Stimulated activated CD8-positive, alpha-beta memory T cell treated with anti-CD3 and anti-CD28 coated beads, Interleukin-12 subunit alpha, Interleukin-12 subunit beta, amount 100 ng/mL, for 1 hour (primary cell): ENCODE measurements around the gene APOD.

Source experiments
- DNase-seq: peaks from one replicate; pipeline ENCODE4 v3.0.0-alpha.2; 2020; ENCODE audit warnings: low read depth

APOD gene

DNA sequence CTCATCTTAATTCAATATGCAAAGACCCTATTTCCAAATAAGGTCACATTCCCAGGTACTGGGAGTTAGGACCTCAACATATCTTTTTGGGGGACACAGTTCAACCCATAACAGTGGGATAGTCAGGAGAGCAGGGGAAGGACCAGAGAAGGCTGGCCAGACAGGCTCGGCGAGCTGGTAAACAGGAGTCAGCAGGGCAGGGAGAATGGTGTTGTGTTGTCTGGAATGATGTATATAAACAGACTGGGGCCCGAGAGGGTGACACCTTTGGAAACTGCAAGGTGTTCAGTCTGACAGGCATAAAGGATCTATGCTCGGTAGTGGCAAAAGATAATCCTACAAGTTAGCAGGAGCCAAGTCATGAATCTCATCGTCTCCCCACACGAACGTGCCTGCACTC, 30.5 kb downstream of the APOD start:
- no peak for DNase-seq

DNA sequence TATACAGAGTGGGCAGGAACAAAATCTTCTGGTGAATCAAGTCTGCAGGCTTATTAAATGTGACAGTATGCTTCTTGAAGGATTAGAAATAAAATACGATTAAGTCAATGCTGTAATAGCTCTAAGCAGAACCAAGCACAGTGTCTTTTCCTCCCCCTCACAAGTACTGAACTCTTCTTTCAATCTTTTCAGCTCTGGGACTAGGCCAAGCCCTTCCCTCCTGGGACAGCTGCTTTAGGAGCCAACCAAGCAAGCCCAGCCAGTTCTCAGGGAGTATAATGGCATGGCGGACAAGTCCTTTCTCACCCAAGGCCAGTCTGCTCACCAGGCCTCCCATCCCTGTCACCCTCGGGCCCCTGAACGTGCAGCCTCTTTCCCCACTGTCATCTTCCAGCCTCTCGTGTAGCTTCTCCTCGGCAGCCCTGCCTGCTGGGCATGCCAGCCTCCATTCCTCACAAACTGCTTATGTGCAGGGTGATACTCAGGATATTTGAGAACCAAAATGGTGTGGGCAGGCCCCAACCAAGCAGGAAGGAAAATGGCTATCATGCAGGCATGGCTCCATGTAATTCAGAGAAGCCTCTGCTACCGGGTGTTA, 32.3 kb downstream of the APOD start:
- no peak for DNase-seq

DNA sequence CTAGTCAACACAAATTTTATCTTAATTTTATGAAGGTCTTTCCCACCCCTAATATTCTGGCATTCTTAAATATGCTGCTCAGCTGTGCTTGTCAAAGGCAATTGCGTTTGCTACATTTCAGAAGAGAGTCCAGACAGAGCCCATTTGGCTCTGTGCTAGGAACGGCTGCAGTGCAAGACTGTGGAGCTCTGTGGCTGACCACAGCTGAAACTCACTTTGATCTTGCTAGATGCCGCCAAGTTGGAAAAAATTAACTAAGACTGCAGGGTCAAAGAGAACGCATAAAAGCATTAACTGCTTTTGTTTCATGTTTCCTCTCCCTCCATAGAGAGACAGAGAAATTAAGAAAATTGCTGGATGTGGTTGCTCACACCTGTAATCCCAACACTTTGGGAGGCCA, 33.0 kb downstream of the APOD start:
- DNase-seq = no peak

DNA sequence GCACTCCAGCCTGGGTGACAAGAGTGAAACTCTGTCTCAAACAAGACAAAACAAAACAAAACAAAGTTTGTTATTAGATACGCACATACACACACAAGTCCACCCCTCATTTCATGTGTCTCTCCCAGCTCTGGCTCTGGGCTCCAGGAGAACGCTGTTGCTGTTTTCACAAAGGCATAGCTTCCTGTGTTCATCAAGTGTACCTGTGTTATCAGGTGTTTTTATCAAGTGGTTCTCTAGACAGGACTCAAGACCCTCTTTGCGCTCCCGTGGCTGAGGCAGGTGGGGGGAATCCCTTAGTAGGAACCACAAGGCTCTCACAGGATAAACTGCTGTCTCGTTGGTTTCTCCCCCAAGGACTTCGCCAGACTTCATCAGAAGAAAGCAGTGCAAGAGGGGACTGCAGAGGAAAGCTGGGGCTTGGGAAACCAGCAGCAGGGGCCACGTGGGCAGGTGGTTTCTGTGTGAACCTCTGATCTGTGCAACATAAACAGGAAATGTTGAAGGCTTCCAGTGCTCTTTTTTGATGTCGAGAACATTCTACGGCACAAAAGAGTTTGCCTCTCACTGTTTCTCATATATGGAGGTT, 33.7 kb downstream of the APOD start:
- DNase-seq = peak; percentile 69

DNA sequence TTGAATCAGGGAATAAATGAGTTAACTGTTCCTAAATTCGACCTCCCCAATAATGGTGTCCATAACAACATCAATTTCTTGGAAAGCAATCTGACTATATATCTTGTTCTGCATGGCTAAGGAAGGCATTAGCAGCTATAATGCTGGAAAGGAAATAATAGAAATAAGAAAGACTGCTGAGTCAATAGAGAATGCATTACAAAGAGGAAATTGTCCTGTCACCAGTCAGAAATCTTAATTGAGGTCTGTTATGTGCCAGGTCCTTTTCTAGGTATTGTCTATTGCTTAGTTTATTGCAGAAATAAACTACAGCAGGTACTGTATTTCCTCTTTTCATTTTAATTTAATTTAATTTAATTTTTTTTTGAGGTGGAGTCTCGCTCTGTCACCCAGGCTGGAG, 34.8 kb downstream of the APOD start:
- DNase-seq = no peak

DNA sequence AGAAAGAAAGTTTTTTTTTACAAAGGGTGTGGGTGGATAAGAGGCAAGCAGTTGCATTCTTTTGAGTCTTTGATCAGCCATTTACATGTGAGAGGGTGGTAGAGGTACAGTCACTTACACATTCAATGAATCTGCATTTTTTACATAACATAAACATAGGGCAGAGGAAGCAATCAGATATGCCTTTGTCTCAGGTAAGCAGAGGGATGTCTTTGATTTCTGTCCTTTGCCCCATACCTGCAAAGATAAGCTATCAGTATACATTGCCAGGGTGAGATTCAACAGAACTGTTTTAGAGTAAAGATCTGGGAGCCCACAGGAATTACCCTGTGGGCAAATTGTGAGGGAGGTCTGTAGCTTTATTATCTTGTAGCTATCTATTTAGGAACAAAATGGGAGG, 35.2 kb downstream of the APOD start:
- DNase-seq = no peak

DNA sequence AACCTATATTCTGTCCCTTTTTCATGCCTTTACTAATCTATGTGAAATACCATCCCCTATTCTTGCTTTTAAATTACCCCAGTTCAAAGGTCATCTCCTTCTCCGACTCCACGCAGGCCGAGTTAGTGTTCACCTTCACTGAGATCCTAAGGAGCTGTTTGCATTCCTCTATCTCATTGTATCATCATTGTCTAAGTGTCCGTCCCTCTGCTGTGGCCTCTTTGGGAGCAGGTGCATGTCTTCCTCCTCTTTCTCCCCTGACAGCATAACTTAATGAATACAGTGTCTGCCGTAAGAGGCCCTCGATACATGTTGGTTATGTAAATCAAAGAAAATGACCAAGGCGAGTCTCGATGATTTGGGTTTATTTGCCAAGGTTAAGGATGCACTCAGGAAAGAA, 35.7 kb downstream of the APOD start:
- no peak for DNase-seq

DNA sequence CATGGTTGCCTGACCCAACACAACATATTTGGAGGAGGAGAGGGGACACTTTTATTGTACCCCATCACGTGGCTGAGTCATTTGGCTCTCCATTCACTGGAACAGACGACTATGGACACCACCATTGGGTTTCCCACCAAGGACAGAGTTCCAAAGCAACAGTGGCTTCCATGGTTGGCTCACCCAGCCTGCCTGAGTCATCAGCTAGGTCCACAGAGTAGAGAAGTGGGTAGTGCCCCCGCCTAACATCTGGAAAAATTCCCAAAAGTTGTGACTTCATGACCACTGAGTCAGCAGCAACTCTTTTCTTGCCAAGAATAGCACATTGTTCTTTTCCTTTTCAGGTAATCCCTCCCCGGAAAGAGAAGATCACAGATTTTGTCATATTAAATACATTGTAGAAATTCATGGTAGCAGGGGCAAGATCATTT, 37.6 kb downstream of the APOD start:
- no peak for DNase-seq

DNA sequence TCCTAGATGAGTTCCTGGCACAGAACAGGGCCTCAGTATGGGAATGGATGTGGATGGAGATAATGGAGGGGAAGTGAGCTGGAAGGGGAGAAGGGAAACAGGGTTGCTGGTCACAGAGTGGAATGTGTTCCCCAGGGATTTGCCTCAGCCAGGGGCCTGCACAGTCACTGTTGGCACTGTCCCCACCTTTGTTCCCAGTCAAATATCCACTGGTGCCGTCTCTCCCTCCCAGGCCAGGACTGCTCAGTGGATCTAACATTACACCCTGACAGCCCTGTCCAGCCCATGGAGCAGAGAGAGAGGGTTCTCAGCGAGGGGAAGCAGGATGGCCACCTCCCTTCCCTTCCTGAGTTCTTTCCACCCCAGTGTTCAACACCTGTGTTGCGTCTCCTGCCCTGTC, 39.1 kb downstream of the APOD start:
- DNase-seq = no peak

DNA sequence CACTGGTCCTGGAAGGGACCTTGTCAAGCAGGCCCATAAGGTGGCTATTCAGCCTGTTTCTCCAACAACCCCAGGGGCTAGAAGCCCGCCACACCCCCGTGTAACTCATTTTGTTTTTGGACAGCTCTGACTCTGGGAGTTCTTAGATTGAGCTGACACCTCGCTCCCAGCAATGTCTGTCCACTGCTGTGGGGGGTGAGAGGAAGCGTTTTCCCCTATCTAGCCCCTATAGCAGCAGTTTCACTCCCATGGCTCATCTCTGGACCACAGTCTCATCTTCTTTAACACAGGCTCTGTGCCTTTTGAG, 39.6 kb downstream of the APOD start:
- DNase-seq = no peak

DNA sequence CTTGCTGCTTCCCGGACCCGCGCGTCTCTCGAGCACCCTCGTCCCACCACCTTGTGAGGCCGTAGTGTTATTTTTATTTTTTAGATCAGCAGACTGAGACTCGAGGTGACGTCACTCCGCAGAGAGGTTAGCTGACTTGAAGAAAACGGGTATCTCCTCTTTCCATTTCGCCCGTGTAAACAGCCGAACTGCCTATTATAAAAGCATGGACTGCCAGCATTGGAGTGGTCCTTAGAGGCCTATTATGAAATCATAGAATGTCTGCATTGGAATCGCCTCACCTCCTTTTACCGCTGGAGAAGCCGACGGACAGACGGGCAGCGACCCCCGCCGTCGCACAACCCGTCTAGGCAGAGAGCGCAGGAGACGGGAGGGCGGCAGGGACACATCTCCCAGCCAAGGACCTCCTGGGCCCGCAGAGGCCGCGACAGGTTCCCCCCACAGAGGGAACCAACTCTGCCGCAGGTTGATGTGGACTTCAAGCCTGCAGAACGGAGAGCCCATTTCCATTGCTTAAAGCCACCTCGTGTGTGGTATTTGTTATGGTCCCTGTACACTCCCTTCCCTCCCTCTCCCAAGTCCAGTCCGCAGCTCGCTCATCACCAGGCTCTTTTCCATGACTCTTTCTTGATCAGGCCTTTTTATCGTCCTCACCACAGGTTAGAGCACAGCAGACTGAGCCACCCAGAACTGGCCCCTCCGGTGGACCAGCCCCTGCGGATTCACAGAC, 40.1 kb downstream of the APOD start:
- DNase-seq = no peak

DNA sequence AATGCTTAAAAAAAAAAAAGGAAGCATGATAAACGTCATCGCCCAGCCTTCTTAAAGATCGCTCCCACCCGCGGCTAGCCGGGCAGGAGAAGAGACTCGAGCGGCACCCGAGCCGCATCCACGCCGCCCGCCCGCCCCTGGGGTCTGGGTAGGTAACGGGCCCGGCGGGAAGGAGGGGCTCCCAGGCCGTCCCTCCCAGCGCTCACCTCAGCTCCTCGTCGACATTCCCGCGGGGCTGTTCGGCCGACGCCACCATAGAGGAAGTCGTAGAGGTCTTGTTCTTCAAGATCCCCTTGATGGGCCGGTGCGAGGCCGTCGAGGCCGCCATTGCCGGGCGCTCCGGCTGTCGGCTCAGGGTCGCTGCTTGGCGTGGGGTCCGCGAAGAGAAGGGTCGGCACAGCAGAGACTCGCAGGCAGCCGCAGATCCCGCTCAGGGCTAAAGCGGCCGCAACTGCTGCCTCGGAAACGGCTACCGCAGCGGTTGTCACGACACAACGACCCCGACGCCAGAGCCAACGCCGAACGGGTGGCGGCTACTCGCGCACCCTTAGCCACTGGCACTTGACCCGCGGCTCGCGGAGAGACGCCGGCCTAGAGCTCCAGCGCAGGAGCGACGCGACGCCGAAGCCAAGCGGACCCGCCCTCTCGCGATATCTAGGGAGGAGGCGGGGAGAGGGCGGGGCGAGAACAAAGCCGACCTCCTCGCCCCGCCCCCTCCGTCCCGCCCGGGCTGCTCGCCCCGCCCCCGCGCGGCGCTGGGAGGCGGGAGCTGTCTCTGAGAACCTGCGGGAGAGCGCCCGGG, 40.8 kb downstream of the APOD start, which contains the start of gene PPP1R2:
Gene PPP1R2 (minus strand): TSS at position 628 of the 802 bp plus-strand sequence. CDS start 300 bp downstream, at position 328.
- peak; percentile 86 for DNase-seq

DNA sequence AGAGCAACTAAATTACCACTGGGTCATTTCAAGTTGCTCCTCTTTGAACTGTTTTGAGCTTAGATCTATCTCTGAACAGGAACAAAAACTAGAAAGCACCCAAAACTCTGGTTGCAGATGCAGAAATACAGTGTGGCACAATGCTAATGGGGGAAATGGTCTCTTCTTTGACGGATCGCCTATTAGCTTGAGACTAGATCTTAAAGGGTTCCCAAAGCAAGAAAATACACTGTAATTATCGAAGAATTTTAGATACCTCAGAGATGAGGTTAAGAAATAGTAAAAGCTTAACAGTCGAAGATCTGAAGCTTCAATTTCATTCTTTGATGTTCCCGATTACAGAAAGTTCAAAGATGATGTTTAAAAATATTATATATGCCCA, 41.4 kb downstream of the APOD start:
- DNase-seq = no peak

DNA sequence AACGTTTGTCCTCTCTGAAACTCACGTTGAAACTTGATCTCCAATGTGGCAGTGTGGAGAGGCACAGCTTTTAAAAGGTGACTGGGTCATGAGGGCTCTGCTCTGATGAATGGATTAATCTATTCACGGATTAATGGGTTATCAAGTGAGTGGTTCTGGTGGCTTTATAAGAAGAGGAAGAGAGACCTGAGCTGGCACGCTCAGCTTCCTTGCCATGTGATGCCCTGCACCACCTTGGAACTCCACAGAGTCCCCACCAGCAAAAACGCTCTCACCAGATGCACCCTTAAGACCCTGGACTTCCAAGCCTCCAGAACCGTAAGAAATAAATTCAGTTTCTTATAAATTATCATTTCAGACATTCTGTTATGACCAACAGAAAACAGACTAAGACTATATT, 43.2 kb downstream of the APOD start:
- DNase-seq = no peak

DNA sequence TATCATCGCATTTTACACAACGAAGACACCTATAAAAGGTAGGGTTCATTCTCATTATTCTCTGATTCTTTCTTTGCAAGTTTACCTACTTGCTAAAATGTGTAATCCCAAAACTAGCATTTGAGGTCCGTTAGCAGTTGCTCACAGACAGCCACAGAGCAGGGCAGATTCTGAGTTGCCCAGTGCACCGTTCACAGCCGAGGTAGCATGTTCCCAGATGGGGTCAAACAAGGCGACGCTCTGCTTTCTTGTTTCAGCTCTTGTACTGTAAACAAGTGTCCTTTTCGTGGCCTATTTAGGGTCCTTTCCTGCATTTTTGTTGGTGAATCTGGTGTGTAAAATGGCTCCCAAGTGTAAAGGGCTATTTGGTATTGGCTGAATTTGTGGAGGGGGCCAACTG, 43.7 kb downstream of the APOD start:
- no peak for DNase-seq

DNA sequence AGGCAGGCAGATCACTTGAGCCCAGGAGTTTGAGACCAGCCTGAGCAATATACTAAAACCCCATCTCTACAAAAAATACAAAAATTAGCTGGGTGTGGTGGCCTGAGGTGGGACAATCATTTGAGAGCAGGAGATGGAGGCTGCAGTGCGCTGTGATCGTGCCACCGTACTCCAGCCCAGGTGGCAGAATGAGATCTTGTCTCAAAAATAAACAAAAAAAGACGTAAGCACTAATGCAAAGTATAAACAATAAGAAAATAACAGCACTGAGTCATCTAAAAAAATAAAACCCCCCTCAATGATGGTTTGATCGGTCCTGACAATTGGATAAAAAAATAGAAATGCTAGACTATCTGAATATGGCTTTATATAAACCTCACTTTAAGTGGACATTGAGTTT, 44.3 kb downstream of the APOD start:
- DNase-seq = no peak

DNA sequence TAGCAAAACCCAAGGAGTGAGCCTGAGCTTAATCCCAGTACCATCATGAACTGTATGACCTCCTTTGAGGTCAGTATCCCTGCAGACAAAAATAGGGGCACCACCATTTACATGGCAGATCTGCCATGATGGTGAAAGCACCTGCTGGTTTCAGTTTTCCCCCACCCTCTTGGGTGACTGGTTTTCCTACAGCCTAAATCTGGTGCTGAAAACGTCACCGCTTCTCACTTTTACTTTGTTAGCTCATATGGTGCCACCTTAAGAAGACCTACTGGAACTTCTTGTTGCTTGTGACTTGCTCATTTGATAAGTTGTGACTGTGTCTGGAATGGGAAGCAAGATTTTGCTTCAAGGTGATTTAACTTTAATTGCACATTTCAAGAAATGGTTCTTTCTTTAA, 45.7 kb downstream of the APOD start:
- DNase-seq = no peak

DNA sequence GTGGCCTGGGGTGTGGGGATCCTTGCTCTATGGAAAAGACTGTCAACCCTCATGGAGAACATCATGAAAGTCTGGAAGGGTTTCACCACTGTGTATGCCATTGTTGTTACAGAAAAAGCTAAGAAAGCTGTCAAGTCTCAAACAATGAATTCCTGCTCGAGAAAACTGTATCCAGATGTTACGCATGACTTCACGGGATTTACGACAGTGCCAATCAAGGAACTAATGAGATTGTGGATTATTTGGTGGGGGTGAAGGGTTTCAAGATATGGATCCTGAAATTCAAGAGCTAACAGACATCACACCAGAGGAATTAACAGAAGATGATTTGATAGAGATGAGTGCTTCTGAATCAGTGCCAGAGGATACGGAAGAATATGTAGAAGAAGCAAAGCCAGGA, 48.4 kb downstream of the APOD start:
- DNase-seq = no peak

DNA sequence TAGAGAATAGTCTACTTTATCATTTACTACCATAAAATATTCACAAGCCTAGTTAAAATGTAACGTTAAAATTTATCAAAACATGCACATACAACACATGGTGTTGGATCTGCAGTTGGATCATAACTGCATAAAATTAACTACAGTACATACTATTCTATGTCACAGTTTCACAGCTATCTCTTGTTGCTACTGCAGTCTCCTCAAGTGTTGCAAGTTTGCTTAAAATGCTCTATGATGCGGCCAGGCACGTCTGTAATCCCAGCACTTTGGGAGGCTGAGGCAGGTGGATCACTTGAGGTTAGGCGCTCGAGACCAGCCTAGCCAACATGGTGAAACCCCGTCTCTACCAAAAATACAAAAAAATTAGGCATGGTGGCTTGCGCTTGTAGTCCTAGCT, 50.9 kb downstream of the APOD start:
- DNase-seq = no peak

DNA sequence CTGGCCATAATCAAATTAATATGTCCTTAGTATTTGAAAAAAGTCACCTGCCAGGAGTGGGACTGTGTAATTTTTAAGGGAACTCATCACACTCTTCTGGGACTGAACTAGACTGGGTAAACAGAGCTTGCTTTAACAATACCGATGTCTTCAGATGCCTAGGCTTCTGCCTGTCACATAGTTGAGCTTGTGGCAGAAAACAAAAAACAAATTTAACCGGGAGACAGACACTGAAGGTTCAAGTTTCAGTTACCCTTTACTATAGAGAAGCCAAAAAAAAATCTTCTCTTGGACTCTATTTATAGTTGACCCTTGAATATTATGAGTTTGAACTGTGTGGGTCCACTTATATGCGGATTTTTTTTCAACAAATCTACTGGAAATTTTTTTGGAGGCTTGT, 51.4 kb downstream of the APOD start:
- no peak for DNase-seq

DNA sequence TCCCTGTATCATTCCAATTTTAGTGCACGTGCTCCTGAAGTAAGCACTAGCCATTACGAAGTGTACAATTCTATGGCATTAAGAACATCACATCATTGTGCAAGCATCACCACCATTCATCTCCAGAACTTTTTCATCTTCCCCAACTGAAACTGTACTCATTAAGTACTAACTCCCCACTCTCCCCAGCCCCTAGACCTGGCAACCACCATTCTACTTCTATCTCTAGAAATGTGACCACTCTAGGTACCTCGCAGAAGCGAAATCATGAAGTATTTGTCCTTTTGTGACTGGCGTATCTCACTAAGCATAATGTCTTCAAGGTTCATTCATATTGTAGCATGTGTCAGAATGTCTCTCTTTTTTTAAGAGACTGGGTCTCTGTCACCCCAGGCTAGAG, 52.1 kb downstream of the APOD start:
- no peak for DNase-seq

DNA sequence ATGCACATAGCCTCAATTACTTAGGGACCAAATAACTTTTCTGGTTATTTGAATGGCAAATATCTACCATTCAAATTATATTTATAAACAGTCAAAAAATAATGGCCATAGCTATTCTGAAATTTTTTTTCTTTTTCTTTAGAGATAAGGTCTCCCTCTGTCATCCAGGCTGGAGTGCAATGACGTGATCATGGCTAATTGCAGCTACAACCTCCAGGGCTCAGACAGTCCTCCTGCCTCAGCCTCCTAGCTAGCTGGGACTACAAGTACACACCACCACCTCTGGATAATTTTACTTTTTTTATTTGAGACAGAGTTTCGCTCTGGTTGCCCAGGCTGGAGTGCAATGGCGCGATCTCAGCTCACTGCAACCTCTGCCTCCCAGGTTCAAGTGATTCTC, 57.2 kb downstream of the APOD start:
- no peak for DNase-seq
